Measurements from ENCODE around the gene FTO.

The FTO gene

DNA sequence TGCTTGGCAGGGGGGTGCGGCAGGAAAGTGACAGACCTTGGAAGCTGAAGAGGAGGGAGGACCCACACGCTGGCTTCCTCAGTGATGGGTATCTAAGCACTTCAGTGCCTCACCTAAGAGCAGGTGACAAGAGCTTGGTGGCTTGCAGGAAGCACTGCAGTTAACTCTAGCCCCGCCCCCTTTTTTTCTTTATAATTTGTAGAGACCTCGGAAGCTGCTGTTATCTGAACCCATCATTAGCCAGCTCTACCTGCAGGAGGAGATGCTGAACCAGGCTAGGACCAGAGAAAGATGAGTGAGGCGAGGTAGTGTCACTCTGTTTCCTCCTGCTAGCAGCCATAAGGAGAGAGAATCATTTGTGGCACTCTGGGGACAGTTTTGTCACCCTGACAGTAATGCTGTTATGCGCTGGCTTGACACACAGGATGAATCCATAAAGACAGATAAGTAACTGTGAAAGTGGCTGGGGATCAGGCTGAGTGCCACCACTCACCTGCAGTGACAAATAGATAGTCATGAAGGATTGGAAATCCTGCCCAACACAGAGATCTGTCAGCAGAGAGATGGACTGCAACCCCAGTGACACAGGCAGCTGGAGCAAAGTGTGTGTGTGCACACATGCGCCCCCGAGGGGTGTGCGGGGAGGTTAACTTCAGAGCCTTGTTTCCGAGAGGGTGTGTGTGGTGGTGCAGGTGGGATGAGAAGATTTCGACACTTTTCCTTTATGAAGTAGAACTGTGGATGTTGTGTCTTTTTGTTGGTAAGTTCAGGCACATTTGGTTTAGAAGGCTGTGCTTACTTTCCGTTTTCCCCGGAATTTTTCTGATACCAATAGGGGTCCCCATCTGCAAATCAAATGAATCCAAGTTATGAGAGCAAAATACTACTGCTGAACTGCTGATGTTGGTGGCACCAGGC is 358.7 kb downstream of the FTO start:
- peak; percentile 44 for DNase-seq

DNA sequence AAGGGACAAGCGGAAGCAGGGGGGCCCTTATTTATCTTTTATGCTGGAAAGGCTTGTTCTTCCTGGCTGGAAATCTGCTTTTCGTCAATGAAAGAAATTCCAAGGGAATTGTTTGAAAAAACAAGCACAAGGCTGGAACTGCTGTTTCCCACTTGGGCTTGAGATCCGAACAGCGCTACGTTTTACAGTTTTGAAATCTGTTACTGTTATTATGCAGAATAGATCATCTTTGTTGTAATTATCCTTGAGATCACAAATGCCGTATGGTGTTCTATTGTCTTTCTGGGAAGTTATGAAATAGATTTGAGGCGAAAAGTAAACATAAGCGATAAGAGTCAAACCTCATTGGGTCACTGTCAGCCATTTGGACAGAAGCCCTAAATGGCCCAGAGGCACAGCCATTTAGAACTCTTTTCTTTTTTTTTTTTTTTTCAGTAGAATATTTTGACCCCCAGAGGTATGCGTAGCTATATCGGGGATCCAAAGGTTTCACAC is 359.4 kb downstream of the FTO start:
- no peak for DNase-seq

DNA sequence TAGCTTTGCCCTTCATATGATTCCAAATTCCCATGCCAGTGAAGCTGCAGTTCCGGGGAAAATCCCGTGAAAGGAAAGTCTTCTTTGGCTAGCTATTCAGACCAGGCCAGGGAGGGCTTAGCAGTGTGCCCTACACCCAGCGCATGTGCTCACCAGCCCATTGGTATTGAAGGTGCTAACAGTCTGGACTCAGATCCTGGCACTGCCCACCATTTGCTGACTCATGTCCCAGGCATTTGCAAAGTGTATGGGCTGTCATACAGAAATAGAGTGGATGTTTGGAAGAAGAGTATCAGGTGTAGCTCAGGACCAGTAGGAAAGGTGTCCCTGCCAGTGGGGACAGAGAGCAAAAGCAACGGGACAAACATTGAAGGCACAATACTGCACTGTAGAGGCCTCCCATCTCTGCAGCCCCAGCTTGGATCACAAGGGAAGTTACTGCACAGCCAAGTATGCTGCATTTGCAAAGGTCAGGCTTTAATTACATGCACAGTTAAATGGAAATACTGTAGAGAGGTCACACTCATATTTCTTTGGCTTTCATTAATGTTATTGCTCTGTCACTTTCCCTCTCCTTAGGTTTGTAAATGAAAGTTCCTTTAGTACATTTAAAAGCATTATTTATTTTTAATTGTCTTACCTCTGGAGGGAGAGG is 362.6 kb downstream of the FTO start:
- no peak for DNase-seq

DNA sequence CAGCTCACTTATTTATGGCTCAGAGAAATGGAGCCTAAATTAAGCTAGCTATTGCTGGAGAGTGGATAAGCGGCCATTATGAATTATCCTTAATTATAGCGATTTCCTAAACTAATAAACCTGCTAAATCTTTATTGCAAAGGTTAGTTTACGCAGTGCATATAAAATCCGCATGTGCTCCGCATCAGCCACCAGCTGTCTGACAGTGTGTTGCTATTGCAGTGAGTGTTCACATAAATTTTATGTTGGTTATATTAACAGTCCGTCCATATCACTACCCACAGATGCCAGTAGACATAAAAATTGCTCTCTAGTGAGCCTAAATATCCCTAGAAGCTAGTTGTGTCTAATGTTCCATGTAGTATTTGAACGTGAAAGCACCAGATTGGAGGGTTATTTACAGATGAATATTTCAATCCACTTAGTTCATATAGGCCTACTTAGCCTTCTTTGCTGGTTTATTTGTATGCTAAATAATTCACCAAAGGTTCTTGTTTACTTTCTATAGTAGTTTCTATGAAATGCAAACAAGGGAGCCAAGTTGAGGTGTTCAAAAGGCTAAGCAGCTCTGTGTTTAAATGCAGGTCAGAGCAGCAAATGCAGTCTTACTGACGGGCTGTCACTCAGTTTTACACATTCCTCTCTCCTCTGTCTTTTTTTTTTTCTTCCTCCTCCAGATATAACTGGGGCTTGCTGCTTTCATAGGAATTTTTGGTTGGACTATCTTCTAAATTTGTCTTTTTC is 363.5 kb downstream of the FTO start:
- DNase-seq, result no peak

DNA sequence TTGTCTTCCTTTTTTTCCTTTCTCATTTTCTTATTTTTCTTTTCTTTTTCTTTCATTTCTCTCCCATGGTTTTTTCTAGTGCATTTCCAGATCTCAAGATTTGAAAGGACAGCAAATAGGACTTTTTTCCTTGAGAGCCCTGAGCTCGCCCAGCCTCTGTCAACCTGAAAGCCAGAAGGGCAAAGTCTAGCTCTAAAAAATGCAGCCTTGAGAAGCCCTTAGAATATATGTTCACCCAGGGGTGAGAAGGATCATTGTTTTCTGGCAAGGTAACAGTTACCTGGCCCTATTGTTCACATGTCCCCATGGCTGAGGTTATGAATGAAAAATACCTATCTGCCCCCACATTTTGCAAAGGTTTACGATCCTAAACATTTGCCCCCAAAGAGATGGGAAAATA is 364.3 kb downstream of the FTO start:
- no peak for DNase-seq

DNA sequence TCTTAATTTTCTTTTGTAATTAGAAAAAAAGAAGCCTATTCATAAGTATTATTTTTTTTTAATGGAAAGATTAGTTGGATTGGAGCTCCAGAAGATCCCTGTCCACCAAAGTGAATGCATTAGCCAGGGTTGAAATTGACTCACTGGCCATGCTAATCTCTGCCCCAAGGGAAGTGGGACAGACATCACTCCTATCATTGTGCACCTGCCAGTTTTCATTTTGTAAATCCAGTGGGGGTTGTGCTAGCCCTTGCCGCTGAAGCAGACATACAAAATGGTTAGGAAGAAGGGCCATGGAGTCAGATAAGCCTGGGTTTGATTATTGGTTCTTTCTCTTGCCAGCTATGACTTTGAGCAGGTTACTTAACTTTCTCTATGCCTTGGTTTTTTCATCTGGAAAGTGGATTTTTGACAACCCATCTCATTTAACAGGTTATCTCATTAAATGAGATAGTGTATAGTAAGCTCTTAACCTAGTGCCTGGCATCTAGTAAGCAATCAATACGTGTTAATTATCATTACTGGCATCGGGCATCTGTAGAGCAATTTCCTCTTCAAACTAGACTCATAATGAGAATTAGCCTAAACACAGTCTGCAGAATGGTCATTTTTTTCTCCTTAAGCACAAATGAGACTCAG is 365.8 kb downstream of the FTO start:
- DNase-seq, result no peak

DNA sequence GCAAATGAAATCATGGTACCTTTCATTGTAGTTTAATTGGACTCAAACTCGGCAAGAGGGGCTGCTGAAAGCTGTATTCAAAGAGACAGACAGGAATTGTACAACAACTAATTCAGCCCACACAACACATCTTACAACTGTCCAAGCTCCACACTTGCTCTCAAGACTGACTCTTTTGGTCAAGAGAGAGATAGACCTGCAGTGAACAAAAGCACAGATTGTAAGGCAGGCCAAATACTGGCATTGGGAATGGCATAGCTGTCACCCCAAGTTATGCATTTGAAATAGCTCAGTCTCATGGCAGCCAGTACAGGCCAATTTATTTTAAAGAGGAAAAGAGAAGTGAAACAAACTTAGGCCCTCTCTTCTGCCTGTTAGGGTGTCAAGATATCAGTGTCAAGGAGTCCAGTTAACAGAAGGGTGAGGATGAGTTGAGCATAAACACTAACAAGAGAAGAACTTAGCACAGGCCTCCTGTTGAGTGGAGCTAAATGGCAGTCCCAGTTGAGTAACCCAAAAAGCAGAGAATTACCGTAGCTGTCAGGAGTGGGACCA is 366.9 kb downstream of the FTO start:
- DNase-seq, result no peak

DNA sequence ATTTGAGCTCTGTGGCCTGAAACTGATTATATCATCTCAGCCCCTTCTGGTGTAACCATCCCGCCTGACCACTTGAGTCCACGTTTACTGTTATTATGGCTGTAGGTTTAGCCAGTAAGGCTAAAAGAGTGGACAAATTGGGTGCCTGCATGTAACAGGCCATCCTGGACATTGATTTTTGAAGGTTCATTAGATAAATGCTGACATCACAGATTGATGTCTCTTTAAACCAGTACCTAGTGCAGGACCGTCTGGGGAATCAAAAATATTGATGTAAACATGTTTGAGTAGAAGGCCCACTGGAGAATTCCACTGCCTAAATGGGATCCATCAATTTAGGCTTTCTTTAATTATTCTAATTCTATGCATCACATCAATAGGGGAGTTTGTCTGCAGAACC is 367.6 kb downstream of the FTO start:
- no peak for DNase-seq

DNA sequence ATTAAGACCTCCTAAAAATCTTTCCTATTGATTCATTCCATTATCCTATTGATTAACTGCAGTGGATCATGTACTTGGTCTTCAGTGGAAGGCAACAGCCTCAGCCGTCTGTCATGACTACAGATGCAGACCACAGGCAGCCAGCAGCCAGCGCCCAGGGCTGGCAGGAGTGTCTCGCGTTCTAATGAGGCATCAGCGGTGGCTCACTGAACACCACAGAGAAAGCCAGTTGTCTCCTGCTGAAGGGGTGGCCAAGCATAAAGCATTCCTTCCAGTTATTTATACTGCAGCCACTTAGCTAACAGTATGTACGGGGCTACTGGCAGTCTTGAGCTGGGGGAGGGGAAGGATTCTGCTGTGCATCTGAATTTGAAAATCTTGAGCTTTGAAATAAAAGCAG is 368.3 kb downstream of the FTO start:
- no peak for DNase-seq

DNA sequence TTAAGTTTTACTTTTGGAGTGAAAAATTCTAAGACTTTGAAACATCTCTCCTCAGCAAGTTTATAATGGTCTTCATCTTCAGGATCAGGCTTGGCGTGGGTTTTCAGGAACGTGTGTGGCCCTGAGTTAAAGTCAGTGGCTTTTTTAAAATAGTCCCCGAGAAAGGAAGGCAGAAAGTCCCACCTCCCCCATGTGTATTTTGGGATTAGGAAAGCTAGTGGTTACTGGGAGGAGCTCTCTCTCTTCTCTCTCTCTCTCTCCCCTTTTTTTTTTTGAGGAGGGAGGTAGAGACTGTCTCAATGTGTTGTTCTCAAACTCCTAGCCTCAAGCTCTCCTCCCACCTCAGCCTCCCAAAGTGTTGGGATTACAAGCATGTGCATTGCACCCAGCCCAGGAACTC is 369.4 kb downstream of the FTO start:
- DNase-seq, result no peak

DNA sequence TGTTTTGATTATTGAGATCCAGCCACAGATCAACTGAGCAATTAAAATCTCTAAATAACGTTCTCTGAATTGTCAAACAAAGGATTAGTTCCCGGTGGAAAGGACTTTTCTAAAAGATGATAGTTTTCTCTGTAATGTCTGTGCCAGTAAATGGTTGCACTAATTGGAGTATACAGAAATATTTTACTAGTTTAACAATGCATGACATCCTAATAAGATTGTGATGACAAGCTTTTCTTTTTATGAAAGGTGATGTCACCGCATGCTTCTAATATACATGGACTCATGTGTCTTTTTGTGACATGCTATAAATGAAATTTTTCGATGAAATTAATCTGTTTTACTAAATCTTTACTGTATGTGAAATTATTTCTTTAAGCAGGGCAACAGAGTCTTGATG is 371.5 kb downstream of the FTO start:
- no peak for DNase-seq

DNA sequence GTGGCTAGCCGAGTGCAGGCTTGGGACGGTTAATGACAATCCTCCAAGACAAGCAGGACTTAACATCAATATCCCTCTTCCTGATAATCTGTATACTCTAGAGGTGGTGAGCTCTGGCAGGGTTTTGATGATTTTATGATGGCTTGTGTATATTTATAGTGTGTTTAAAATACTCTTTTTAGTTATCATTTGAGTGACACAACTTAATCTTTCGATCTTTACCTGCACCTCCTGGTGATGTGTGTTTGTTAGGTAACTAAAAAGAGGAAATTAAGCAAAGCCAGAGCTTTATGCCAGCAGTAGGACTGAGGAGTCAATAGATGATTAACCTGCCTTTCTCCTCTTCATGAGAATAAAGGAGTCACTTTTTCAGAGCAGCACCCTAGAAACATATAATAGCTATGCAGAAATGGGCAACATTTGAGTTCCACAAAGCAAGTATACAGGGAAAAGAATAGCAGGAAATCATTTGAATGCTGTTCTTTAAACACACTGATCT is 372.1 kb downstream of the FTO start:
- DNase-seq, result no peak

DNA sequence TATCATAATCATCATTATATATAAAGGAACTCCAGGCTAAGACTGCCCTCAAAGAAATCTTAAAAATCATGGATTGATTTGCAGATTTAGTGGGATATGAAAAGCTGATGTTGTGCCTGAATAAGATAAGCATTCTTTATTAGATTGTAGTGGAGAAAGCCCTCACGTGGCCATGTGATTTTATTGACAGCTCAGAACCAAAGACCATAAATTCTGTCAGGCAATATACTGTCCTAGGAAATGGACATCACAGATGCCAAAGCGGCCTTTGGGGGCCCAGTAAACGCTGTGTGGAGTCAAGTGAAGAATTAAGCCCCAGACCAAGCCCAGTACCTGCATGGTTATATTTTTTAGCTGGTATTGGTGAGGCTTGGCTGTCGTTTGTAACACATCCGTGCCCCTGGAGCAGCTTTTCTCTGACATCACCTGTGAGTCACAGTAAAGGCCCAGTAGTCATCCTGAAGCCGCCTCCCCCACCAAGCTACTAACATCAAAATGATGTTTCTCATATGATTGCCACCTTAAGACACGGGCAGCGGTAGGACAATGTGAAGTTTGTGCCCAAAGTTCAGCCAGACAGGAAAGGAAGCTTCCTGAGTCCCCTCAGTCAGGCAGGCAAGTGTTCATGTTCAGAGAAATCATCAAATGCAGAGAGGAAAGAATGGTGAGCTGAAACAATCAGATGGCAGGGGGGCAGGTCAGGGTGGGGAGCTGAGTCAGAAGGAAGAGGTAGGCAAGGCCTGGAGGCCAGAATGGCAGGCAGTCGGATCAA is 373.3 kb downstream of the FTO start:
- no peak for DNase-seq

DNA sequence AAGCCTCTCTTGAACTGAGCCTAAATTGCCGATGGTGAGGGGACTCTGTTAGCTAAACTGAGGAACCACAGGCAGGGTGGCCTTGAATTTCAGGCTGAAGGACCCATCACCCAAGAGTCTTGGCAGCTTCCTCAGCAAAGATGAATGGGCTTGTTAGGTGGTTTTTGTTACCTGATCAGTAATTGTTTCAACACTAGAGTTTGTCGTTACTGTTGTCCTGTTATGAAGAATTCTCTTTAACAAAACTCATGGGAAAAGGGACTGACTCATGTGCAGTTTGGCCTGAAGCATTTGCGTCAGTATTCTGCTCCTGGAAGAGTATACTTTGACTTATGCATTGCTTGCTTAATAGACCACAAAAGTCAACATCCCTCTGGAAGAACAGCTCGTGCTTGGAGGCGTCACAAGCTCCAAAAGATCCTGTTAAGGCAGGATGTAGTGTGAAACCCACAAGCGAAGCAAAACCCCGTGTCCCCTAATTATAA is 376.6 kb downstream of the FTO start:
- no peak for DNase-seq

DNA sequence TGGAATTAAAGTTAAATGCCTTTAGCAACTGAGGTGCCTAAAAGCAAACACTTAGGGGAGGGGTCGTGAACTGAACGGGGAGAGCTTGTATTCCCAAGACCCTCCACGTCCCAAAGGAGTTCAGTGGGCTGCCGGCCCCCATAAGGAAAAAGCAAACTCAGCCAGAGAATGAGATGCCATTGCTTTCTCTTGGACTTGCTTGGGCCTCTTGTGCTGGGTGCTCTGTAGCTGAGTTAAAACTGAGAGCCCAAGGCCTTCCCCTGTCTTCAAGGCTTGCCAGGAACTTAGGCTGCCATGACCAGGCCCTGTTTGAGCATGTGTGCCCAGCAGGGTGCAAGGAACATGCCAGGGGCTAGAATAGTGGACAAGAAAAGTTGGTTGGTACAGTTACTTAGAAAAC is 382.8 kb downstream of the FTO start:
- no peak for DNase-seq

DNA sequence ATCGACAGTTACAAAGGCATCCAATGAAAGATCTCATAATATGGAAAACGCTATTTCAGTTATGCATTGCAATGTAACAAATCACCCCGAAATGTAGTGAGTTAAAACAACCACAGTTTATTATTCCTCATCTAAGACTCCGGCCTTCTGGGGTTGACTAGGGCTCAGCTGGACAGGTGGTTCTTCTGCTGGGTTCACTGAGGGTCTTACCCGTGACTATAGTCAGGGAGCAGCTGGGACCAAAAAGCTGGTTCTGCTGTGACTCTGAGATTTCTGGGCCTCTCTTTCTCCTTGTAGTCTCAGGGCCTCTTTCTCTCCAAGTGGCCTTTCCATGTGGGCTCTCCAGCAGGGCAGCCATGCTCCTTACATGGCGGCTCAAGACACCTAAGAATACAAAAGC is 386.6 kb downstream of the FTO start:
- DNase-seq, result no peak

DNA sequence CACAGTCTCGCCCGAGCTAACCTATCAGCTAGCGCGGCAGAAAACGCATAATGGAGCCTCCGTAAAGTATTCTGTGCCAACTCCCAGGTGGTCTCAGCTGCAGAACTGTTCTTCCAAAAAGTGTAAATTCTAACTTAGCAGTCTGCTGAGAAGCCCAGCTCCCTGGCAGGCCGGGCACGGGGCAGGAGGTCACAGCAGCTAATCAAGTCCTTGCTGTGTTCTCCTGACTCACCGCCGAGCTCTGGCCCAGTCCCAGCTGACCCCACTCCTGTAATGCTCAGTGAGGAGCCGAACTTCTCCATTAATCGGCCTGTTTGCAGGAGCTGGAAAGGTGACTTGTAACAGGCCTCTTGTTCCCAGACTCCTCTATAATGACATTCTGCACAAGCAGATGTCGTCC is 389.3 kb downstream of the FTO start:
- DNase-seq, result no peak

DNA sequence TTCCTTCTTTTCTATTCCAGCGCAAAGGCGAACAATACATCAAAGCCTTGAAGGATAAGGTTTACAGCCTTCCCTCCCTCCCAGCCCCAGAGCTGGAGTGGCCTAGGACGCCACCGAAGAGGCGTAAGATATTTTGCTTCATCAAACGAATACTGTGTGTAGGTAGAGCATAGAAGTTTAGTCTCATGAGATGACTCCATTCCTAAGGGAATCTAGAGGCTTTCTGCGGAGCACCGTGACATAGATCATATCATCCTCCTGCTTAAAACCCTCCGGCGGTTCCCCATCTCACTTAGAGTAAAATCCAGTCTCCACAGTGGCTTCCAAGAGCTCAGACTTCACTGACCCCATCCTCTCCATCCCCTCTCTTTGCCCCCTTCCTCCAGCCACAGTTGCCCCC is 390.7 kb downstream of the FTO start:
- DNase-seq, result no peak

DNA sequence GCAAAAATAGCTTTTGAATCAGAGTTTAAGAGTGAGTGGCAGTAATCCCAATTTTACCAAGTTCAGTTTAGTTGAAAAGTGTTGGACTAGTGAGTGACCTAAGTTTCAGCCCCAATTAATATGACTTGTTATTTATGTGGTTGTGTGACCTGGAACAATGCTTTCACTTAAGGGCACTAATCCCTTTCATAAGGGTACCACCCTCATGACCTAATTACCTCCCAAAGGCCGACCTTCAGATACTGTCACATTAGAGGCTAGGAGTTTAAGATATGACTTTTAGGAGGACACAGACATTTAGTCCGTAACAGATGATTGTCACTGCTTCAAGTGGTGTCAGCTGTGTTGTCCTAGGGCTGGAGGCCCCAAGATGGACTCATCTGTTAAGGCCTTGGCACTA is 392.7 kb downstream of the FTO start:
- DNase-seq, result no peak

DNA sequence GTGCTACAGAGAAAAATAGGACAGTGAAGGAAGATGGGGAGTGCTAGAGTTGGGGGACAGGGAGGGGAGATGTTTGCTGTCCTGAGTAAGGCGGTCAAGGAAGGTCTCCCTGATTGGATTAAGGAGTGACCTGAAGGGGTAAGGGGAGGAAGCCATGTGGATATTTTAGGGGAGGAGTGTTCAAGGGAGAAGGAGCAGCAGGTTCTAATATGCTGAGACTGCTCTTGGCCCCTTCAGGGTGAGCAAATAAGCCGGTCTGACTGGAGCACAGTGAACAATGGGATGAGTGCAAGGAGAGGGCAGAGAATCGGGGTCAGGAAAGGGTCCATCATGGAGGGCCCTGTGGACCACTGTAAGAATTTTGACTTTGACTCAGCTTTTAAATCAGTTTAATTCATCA is 393.8 kb downstream of the FTO start:
- DNase-seq, result no peak

DNA sequence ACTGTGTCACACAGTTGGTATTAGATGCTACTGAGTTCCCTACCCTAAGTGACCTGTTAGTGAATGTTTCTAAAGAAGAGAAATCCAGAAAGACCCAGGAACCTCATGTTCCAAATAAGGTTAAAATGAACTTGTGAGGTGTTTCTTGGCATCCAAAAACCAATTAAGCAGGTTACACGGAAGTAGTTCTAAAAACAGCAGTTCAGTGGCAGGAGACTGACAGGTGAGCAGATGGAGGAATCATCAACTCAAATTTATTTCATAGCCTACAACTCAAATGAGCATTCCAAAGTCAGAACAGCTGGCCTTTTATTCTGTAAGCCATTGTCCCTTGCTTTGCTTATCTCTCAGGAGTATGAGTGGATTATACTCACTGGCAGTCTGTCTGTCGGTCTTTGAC is 394.3 kb downstream of the FTO start:
- peak; percentile 58 for DNase-seq

DNA sequence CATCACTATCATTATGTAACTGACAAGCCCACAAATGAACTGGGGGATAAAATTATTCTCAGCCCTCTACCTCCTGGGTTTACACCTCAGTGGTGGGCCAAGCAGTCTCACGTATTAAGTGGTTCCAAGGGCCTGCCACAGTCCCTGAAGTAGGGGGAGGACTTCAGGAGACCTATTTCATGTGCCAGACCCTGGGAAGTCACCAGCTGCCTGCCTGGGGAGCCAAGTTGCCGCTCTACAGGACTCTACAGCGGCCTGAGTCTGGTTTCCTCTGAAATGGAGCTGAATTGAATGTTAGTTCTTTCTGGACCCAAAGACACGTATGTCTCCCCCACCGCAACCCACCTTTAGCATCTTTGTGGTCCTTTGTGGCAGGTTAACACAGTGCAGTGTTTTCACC is 395.7 kb downstream of the FTO start:
- DNase-seq, result no peak

All from NCI-H1105 treated with DMSO at 0.1 percent for 48 hours (cell line).